SU-DHL-6 (cell line): ENCODE measurements around the gene ABCC8.

ENCODE experiments used
- EZH2phosphoT487 ChIP-seq: fragments of 200-600 bp; sonication (generic), shearing (Covaris generic); conservative IDR thresholded peaks from 2 replicates; pipeline ENCODE4 v1.6.1; 2018; ENCODE audit warnings: mild to moderate bottlenecking, antibody characterized with exemption, low read length, moderate library complexity, mixed read lengths
- TF ChIP-seq, protein P1 (sequence below): fragments of 200-600 bp; sonication (generic); IDR thresholded peaks from one replicate; pipeline ENCODE4 v1.5.1; 2017; ENCODE audit warnings: antibody characterized with exemption, mild to moderate bottlenecking, low read length, moderate library complexity; ENCODE audit not compliant: insufficient read depth, poor library complexity, severe bottlenecking

DNA sequence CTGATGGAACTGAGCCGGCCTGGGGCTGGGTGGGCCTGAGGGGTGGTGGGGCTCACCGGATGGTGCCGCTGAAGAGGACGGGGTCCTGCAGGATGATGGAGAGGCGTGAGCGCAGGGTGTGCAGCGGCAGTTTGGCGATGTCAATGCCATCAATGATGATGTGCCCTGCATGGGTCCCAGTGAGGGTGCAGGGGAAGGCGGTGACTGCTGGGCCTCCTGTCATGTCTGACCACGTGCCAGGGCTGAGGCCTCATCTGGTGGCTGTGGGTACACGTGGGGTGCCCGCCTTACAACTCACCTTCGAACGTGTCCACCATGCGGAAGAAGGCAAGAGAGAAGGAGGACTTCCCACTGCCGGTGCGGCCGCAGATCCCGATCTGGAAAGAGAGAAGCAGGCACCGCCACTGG, 81.1 kb downstream of the ABCC8 start:
- TF ChIP-seq, protein P1, sequence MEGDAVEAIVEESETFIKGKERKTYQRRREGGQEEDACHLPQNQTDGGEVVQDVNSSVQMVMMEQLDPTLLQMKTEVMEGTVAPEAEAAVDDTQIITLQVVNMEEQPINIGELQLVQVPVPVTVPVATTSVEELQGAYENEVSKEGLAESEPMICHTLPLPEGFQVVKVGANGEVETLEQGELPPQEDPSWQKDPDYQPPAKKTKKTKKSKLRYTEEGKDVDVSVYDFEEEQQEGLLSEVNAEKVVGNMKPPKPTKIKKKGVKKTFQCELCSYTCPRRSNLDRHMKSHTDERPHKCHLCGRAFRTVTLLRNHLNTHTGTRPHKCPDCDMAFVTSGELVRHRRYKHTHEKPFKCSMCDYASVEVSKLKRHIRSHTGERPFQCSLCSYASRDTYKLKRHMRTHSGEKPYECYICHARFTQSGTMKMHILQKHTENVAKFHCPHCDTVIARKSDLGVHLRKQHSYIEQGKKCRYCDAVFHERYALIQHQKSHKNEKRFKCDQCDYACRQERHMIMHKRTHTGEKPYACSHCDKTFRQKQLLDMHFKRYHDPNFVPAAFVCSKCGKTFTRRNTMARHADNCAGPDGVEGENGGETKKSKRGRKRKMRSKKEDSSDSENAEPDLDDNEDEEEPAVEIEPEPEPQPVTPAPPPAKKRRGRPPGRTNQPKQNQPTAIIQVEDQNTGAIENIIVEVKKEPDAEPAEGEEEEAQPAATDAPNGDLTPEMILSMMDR = no peak
- no peak for TF ChIP-seq EZH2phosphoT487
